ENCODE measurements around the gene PCID2. TPM values are rescaled to one million over a fixed set of nuclear protein-coding genes. Genes with fewer than 3 reads are reported as not detected.

The PCID2 gene
- total RNA-seq, 4 donors from 2014 or later = 21.0 to 47.9 (median 33.6) TPM

- peak overlapping the region in 3 of 4 donors; percentile 53 to 74 (median 68) for H3K27ac ChIP-seq
- 69 to 75% methylated on average over 12 of the region's 13 CpGs for WGBS, 2 donors
- H3K27me3 ChIP-seq = no peaks in the 10 kb centered on the region
- DNase-seq = no peak
- intact Hi-C loops (cut with DNase I) = no loop called here
- TF ChIP-seq, protein P1, sequence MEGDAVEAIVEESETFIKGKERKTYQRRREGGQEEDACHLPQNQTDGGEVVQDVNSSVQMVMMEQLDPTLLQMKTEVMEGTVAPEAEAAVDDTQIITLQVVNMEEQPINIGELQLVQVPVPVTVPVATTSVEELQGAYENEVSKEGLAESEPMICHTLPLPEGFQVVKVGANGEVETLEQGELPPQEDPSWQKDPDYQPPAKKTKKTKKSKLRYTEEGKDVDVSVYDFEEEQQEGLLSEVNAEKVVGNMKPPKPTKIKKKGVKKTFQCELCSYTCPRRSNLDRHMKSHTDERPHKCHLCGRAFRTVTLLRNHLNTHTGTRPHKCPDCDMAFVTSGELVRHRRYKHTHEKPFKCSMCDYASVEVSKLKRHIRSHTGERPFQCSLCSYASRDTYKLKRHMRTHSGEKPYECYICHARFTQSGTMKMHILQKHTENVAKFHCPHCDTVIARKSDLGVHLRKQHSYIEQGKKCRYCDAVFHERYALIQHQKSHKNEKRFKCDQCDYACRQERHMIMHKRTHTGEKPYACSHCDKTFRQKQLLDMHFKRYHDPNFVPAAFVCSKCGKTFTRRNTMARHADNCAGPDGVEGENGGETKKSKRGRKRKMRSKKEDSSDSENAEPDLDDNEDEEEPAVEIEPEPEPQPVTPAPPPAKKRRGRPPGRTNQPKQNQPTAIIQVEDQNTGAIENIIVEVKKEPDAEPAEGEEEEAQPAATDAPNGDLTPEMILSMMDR (IDR thresholded peaks at IDR 0.05) = no peak
- TF ChIP-seq POLR2A (IDR thresholded peaks at IDR 0.05) = no peak
- no peak overlapping the region for H3K4me3 ChIP-seq
- peaks cover 0 to 16% (median 0%) of the 10 kb centered on the region in 3 donors for H3K4me1 ChIP-seq
- no peaks in the 10 kb centered on the region for H3K9me3 ChIP-seq
- peaks cover 0 to 82% (median 14%) of the 10 kb centered on the region in 3 donors for H3K36me3 ChIP-seq
Measured at GRCh38 chr13:113186061-113186900, 22.2 kb downstream of the PCID2 start.

GRCh38 chr13:113184568-113185440 lies 23.7 kb downstream of the PCID2 start:
- 82 to 90% methylated on average over 15 to 17 of the region's 22 CpGs for WGBS, 2 donors
- intact Hi-C loops (cut with DNase I) = no loop called here
- Histone ChIP-seq H3K27ac (no peak overlapping the region), H3K9me3 (no peaks in the 10 kb centered on the region), H3K27me3 (no peaks in the 10 kb centered on the region), H3K4me1 (peaks cover 0 to 16% (median 0%) of the 10 kb centered on the region in 3 donors), H3K36me3 (peaks cover 1 to 82% (median 19%) of the 10 kb centered on the region in 3 donors), H3K4me3 (no peak overlapping the region)
- no peak for TF ChIP-seq POLR2A (IDR thresholded peaks at IDR 0.05)
- TF ChIP-seq, protein P1 (IDR thresholded peaks at IDR 0.05) = no peak
- DNase-seq = no peak

- Histone ChIP-seq H3K27me3 (no peaks in the 10 kb centered on the region), H3K27ac (no peak overlapping the region), H3K36me3 (peaks cover 8 to 82% (median 30%) of the 10 kb centered on the region in 3 donors), H3K4me3 (no peak overlapping the region), H3K9me3 (no peaks in the 10 kb centered on the region), H3K4me1 (peaks cover 0 to 16% (median 0%) of the 10 kb centered on the region in 3 donors)
- no peak for DNase-seq
- intact Hi-C loops (cut with DNase I) = no loop called here
- 85 to 90% methylated on average over 14 of the region's 14 CpGs for whole genome bisulfite sequencing, 2 donors
- no peak for TF ChIP-seq POLR2A (IDR thresholded peaks at IDR 0.05)
- TF ChIP-seq, protein P1 (IDR thresholded peaks at IDR 0.05) = no peak
Measured at GRCh38 chr13:113183450-113184129, 24.9 kb downstream of the PCID2 start.

- Histone ChIP-seq H3K4me1 (peaks cover 0 to 7% (median 0%) of the 10 kb centered on the region in 3 donors), H3K36me3 (peaks cover 8 to 87% (median 42%) of the 10 kb centered on the region in 3 donors), H3K27ac (no peak overlapping the region), H3K27me3 (no peaks in the 10 kb centered on the region), H3K9me3 (no peaks in the 10 kb centered on the region), H3K4me3 (no peak overlapping the region)
- intact Hi-C loops (cut with DNase I) = no loop called here
- TF ChIP-seq, protein P1 (IDR thresholded peaks at IDR 0.05) = no peak
- no peak for TF ChIP-seq POLR2A (IDR thresholded peaks at IDR 0.05)
- no peak for DNase-seq
- 81 to 83% methylated on average over 4 of the region's 4 CpGs for WGBS, 2 donors
Measured at GRCh38 chr13:113182046-113182445, 26.4 kb downstream of the PCID2 start.
